ENCODE results near the gene C11orf16. TPM values are rescaled to one million over a fixed set of nuclear protein-coding genes. Genes with fewer than 3 reads are reported as not detected.

Gene C11orf16
- total and polyA plus RNA-seq, 2 of the 8 experiments (the other 6 are each of a cell fraction or from before 2014, with no cell fraction given), result 0.08 TPM; not detected in 1

- no peak for TF ChIP-seq EP300 (IDR thresholded peaks at IDR 0.05; ENCODE audit: borderline replicate concordance in 1 of 2, low read depth in 2 of 2, low read length in 2 of 2)
- no peak for TF ChIP-seq JUN (IDR thresholded peaks at IDR 0.05; ENCODE audit: low read depth, low read length)
- no peak for TF ChIP-seq CBX5 (IDR thresholded peaks at IDR 0.05; ENCODE audit: low read depth, low read length)
- no peak for TF ChIP-seq ASH2L (IDR thresholded peaks at IDR 0.05; ENCODE audit: low read length)
- TF ChIP-seq CTCF (IDR thresholded peaks at IDR 0.05; ENCODE audit: control extremely low read depth in 1 of 3, insufficient read depth in 1 of 3, low read depth in 1 of 3, low read length in 3 of 3), result no peak
- no peak for TF ChIP-seq SP1 (IDR thresholded peaks at IDR 0.05; ENCODE audit: low read depth, low read length)
- no peak for TF ChIP-seq KDM5A (IDR thresholded peaks at IDR 0.05; ENCODE audit: low read length)
- TF ChIP-seq GABPA (IDR thresholded peaks at IDR 0.05; ENCODE audit: borderline replicate concordance, insufficient read depth, low read length), result no peak
These were observed 38.6 kb upstream of the C11orf16 start (continued) for GRCh38 chr11:8971196-8971923.
